Measurements from ENCODE around the gene PHKA2.

- TF ChIP-seq HOXA7 (CRISPR knock-in tag; IDR thresholded peaks at IDR 0.05), result no peak
- no peak for TF ChIP-seq EP300 (IDR thresholded peaks at IDR 0.05)
- TF ChIP-seq NR3C1 (IDR thresholded peaks at IDR 0.05), result no peak
- no peak for TF ChIP-seq JUNB (IDR thresholded peaks at IDR 0.05)
- TF ChIP-seq RNF2 (IDR thresholded peaks at IDR 0.05; ENCODE audit: borderline replicate concordance, low read depth), result no peak
- TF ChIP-seq POLR2AphosphoS2 (conservative IDR thresholded peaks at IDR 0.05; ENCODE audit: low read length), result no peak
- no peak for TF ChIP-seq KDM1A (IDR thresholded peaks at IDR 0.05; ENCODE audit: low read depth)
- TF ChIP-seq, protein P1, sequence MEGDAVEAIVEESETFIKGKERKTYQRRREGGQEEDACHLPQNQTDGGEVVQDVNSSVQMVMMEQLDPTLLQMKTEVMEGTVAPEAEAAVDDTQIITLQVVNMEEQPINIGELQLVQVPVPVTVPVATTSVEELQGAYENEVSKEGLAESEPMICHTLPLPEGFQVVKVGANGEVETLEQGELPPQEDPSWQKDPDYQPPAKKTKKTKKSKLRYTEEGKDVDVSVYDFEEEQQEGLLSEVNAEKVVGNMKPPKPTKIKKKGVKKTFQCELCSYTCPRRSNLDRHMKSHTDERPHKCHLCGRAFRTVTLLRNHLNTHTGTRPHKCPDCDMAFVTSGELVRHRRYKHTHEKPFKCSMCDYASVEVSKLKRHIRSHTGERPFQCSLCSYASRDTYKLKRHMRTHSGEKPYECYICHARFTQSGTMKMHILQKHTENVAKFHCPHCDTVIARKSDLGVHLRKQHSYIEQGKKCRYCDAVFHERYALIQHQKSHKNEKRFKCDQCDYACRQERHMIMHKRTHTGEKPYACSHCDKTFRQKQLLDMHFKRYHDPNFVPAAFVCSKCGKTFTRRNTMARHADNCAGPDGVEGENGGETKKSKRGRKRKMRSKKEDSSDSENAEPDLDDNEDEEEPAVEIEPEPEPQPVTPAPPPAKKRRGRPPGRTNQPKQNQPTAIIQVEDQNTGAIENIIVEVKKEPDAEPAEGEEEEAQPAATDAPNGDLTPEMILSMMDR (IDR thresholded peaks at IDR 0.05), result no peak
- no peak for TF ChIP-seq USF2 (IDR thresholded peaks at IDR 0.05)
Measured at GRCh38 chrX:18900401-18900976, 83.4 kb downstream of the PHKA2 start.

Data from A549 (cell line).